ENCODE results near the gene MED29.
A peak's percentile ranks its signal among the peaks of the same experiment; 100 is the strongest.
"Not testable (repeated sequence)": the region's sequence is repeated elsewhere in the genome, so short reads cannot be mapped to it uniquely, and the experiment has no call there.

MED29 gene

GRCh38 chr19:39372047-39372802 lies 19.0 kb upstream of the MED29 start:
- DNase-seq, result peak; percentile 70

- DNase-seq, result no peak
Observed at GRCh38 chr19:39372941-39373340, 18.2 kb upstream of the MED29 start.

- no peak for DNase-seq
Observed at GRCh38 chr19:39375929-39376328, 15.2 kb upstream of the MED29 start.

DNA sequence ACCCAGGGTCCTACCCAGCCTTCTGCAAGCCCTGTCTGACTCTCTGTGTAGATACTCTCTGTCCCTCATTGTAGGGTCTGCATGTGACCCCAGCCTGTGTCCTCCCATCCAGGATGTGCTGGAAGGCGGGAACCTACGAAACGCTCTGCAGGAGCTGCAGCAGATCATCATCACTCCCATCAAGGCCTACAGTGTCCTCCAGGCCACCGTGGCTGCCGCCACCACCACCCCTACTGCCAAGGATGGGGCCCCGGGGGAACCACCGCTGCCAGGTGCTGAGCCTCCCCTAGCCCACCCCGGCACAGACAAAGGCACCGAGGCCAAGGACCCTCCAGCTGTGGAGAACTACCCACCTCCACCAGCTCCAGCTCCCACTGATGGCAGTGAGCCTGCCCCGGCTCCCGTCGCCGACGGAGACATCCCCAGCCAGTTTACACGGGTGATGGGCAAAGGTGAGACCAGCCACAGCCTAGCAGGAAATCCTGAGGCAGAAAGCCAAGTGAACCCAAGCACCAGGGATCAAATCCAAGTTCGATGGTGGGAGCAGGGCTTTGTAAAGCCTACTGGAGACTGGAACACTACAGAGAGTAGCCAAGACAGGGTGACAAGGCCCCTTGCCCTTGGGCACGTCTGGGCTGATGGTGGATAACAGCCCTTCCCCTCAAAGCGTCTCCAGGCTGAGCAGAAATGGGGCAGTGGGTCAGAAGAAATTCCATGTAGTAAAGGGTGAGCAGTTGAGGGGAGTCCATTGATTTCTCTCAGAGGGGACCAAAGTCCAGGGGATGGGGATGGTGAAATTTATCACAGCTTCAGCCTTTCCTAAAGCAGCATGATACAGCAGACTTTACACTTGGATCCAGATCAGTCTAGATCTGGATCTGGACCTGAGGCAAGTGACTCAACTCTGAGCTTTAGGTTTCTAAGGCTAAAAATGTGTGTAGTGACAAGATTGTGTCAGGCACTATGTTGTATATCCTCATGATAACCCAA lies 13.5 kb upstream of the MED29 start:
- DNase-seq, result no peak

DNA sequence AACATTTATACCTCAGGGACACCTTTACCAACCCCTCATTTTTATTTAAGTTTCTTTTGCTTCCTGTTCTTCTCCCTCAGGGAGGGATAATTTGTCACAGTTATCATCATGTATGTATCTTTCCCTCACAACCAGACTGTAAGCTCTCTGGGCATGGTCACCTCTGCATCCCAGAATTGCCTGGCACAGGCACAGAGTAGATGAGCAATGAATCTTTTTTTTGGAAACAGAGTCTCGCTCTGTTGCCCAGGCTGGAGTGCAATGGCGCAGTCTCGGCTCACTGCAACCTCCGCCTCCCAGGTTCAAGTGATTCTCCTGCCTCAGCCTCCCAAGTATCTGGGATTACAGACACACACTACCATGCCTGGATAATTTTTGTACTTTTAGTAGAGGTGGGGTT lies 11.8 kb upstream of the MED29 start:
- not testable (repeated sequence) for DNase-seq

DNA sequence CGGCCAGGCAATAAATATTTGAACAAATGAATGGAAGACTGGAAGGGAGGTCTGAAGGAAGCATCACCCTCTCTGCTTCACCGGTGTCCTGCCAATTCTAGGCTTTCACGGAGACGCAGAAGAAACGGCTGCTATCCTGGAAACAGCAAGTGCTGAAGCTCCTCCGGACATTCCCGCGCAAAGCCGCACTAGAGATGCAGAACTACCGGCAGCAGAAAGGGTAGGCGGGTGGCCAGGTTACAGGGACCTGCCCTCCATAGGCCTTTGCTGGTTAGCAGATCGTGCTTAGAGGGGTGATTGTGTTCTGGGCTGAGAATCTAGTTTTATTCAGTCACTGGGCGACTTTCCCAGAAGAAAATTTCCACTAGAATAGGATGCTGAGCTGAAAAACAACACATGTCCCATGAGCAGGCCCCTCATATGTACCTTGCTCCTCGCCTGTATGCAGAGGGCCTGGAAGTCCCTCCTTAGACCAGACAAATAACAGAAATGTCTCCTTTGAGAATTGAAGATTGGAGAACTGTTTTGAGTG lies 11.2 kb upstream of the MED29 start:
- DNase-seq, result peak; percentile 52

GRCh38 chr19:39380521-39381502 lies 10.4 kb upstream of the MED29 start:
- no peak for DNase-seq

GRCh38 chr19:39381910-39382611 lies 9.1 kb upstream of the MED29 start:
- DNase-seq, result no peak

GRCh38 chr19:39382991-39383828 lies 8.0 kb upstream of the MED29 start:
- no peak for DNase-seq

DNA sequence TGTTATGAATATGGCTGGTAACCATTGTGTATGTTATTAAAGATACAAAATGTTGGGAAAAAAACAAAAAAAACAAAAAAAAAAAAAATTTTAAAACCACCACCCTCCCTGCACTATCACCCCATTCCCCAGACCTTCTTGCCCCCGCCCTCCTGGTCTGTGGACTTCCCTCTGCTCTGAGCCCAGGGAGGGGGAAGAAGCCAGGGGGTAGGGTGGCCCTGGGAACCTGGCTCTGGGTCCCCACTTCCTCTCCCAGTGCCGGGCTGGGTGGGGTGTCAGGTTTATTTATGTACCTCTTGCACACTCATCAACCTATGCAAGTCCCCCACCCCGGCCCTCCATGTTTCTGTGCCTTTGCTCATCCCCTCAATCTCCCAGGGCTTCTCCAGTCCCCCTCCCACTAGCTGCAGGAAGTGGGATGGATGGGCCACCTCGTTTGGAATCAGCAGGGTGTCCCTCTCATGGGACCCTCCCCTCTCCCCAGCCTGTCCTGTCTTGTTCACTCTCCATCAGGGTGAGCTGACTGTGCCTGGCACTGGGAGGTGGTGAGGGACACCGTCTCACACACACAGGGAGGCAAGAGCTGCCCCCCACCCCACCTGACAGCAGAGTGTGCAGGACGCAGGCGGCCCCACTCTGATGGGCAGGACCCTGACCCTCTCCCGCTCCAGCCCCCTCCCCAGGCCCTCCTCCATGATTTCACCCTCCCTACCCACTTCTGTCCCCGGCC lies 6.2 kb upstream of the MED29 start:
- no peak for DNase-seq

DNA sequence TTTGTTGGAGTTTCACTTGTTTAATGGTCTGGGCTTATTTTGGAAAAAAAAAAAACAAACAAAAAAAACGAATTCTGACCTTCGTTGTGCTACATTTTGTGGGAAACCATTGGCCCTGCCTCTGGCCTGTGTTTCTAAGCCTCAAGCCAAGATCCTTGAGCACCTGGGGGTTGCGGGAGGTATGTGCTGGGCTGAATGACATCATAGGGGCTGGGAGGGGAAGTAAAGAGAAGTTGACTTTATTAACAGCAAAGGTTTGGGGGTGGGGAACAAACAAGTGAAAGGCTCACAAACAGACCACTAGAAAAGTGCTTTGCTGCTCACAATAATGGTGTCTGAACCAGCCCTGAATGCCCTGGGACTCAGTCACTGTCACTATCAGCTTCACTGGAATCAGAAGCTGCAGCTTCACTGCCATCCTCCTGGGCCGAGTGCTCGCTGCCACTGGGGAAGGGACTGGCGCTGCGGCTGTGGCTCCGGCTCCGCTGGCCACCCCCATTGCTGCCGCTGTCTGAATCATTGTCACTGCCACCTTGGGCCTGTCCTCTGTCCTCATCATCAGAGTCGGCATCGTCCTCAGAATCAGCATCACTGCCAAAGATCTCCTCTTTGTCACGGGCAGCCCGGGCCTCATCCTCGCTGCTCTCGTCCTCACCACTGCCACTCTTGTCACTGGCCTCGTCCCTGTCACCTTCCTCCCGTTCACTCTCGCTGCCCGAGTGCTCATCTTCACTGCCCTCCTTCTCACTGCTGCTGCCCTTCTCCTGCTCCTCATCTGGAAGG lies 5.4 kb upstream of the MED29 start:
- no peak for DNase-seq

DNA sequence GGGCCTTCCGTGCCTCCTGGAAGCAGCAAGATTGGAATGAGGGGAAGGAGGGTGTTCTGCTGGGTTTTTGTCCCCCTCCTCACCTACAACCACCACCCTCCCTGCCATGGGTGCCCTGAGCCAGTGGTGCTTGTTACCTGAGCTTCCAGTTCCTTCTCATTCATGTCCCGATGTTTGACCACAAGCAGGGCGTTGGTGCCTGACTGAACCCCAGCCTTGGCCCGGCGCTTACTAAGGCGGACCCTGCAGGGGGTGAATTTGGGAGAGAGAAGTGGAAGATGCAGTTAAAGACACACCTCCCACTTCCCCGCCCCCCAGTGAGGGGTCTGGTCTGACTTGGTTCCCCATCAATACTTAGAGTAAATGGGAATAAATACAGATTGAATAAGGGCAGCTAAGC lies 4.6 kb upstream of the MED29 start:
- no peak for DNase-seq

DNA sequence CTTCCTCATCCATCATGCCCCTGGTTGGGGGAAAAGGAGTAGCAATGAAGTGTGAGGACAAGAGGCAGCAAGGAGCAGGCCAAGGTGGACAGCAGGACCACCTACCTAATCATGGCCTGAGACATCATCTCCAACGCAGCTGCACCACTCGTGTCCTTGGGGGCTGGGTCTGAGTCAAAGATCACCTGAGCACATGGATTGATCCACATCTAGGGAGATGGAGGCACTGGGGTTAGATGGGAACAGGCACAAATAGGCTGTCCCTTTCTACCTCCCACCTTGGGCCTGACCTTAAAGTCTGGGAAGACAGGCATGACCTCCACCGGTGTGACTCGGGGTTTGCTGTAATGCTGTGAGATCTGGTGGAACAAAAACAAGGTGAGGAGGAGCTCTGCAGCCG lies 2.5 kb upstream of the MED29 start:
- DNase-seq, result no peak

- no peak for DNase-seq
Observed at GRCh38 chr19:39389631-39390414, 1.4 kb upstream of the MED29 start.

GRCh38 chr19:39390451-39390750 lies 777 bp upstream of the MED29 start:
- DNase-seq, result no peak

DNA sequence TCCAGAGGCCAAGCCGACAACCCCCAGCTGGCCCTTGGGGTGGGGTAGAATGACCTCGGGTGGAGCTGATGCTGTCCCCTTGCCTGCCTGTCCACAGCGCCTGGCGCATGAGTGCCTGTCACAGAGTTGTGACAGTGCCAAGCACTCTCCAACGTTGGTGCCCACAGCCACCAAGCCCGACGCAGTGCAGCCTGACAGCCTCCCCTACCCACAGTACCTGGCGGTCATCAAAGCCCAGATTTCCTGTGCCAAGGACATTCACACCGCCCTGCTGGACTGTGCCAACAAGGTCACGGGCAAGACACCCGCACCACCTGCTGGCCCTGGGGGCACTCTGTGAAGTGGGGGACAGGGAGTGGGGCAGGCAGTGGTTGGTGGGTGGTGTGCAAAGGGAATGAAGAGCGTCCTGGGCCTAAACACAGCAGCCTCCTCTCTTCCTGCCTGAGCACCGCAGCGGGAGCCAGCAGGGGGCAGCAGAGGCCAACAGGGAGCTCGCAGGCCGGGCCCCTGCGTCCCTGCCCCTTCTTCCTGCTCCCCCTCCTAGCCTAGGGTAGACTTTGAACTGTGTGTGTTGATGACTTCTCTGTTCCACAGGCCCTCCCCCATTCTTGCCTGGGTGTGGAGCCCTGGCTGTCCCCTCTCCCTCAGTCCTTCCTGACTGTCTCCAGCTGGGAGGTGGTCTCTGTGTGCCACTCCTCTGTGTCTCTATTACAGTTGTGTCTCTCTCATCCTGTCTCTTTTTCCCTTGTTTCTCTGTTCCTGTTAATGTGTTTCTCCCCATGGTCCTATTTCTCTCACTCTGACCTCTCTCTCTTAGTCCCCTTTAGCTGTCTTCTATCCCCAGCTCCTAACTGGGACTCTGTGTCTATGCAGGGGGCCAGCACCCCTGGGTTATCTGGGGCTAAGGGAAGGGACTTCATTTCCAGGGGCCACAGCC lies 6.5 kb downstream of the MED29 start:
- DNase-seq, result peak; percentile 85

GRCh38 chr19:39398297-39398864 lies 7.2 kb downstream of the MED29 start:
- DNase-seq, result peak; percentile 26
